Choroid plexus epithelial cell (primary cell): ENCODE measurements around the gene PCSK2.

ENCODE experiments used
- DNase-seq: peaks from one replicate; pipeline ENCODE4 v3.0.0-alpha.2; 2010; ENCODE audit warnings: low read depth
- H3K4me3 ChIP-seq: 2 replicates; pipeline ENCODE4 v1.5.1; 2011; ENCODE audit warnings: low read depth, mild to moderate bottlenecking, control low read depth, low read length, moderate library complexity
- CTCF ChIP-seq: conservative IDR thresholded peaks from 2 replicates; pipeline ENCODE4 v1.5.1; 2011; ENCODE audit warnings: low read depth, mild to moderate bottlenecking, control low read depth, inconsistent platforms, low read length, moderate library complexity

Gene PCSK2

GRCh38 chr20:17304774-17305173 is 77.9 kb downstream of the PCSK2 start:
- H3K4me3 ChIP-seq, result no peak overlapping the region
- TF ChIP-seq CTCF, result no peak
- DNase-seq, result no peak

GRCh38 chr20:17306427-17306826 is 79.6 kb downstream of the PCSK2 start:
- no peak for TF ChIP-seq CTCF
- H3K4me3 ChIP-seq, result no peak overlapping the region

GRCh38 chr20:17314264-17314663 is 87.4 kb downstream of the PCSK2 start:
- no peak overlapping the region for H3K4me3 ChIP-seq

More at GRCh38 chr20:17306427-17306826, 79.6 kb downstream of the PCSK2 start:
- no peak for DNase-seq

GRCh38 chr20:17315407-17316231 is 88.8 kb downstream of the PCSK2 start:
- TF ChIP-seq CTCF, result no peak
- no peak overlapping the region for H3K4me3 ChIP-seq
- DNase-seq, result no peak

More at GRCh38 chr20:17314264-17314663, 87.4 kb downstream of the PCSK2 start:
- no peak for TF ChIP-seq CTCF
- no peak for DNase-seq

- no peak for TF ChIP-seq CTCF
- no peak for DNase-seq
- no peak overlapping the region for H3K4me3 ChIP-seq
Measured at GRCh38 chr20:17316316-17317038, 89.6 kb downstream of the PCSK2 start.

- no peak for DNase-seq
- TF ChIP-seq CTCF, result no peak
- H3K4me3 ChIP-seq, result no peak overlapping the region
Measured at GRCh38 chr20:17317341-17317740, 90.5 kb downstream of the PCSK2 start.
